Epithelial cell of proximal tubule (primary cell): ENCODE data around the gene TBC1D21. TPM values are rescaled to one million over a fixed set of nuclear protein-coding genes. Genes with fewer than 3 reads are reported as not detected.

Source experiments
- DNase-seq: peaks from one replicate; pipeline ENCODE4 v3.0.0-alpha.2; 2011; ENCODE audit warnings: low read depth
- H3K4me3 ChIP-seq: 2 replicates; pipeline ENCODE4 v1.5.1; 2011; ENCODE audit warnings: low read depth, mild to moderate bottlenecking, low read length
- total RNA-seq: library from RNA; depleted of rRNA; stranded (reverse); fragments of >200 nt; gene quantifications from 2 replicates; pipeline ENCODE4 v1.2.3, GENCODE V29; 2015
- TF ChIP-seq, protein P1 (sequence below): conservative IDR thresholded peaks from 2 replicates; pipeline ENCODE4 v1.5.1; 2012; ENCODE audit warnings: low read depth, mild to moderate bottlenecking, low read length

Gene TBC1D21
- total RNA-seq, 1 donor from 2014 or later: not detected

DNA sequence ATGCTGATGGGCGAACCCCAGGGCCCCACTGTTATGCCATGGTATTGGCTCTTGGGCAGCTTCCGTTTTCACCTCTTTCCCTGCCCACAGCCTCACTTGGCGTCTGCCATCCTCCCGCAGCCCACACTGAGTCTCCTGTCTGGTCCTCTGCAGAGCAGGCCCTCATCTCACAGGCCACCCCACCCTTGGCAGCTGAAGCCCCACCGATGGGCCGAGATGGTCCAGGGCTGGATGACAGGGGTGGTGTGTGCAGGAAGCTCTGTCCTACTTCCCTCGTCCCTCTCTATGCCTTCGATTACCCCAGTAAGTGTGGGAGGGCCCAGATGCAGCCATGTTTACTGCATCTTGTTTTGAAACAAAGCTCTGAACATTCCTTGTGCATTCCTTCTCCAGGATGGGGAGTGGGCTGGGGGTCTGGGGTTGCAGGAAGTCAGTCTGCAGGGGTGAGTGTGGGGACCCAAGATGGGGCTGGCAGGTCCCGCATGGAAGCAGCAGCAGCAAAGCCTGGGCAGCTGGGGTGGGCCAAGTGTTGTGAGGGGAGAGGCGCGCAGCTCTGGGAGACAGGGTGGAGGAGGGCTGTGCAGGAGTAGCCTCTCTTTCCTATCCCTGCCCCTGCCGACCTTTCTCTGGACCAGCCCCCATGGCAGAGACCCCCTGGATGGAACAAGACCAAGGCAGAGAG is 20.9 kb downstream of the TBC1D21 start:
- H3K4me3 ChIP-seq: no peak overlapping the region
- TF ChIP-seq, protein P1, sequence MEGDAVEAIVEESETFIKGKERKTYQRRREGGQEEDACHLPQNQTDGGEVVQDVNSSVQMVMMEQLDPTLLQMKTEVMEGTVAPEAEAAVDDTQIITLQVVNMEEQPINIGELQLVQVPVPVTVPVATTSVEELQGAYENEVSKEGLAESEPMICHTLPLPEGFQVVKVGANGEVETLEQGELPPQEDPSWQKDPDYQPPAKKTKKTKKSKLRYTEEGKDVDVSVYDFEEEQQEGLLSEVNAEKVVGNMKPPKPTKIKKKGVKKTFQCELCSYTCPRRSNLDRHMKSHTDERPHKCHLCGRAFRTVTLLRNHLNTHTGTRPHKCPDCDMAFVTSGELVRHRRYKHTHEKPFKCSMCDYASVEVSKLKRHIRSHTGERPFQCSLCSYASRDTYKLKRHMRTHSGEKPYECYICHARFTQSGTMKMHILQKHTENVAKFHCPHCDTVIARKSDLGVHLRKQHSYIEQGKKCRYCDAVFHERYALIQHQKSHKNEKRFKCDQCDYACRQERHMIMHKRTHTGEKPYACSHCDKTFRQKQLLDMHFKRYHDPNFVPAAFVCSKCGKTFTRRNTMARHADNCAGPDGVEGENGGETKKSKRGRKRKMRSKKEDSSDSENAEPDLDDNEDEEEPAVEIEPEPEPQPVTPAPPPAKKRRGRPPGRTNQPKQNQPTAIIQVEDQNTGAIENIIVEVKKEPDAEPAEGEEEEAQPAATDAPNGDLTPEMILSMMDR: no peak
- DNase-seq: no peak

DNA sequence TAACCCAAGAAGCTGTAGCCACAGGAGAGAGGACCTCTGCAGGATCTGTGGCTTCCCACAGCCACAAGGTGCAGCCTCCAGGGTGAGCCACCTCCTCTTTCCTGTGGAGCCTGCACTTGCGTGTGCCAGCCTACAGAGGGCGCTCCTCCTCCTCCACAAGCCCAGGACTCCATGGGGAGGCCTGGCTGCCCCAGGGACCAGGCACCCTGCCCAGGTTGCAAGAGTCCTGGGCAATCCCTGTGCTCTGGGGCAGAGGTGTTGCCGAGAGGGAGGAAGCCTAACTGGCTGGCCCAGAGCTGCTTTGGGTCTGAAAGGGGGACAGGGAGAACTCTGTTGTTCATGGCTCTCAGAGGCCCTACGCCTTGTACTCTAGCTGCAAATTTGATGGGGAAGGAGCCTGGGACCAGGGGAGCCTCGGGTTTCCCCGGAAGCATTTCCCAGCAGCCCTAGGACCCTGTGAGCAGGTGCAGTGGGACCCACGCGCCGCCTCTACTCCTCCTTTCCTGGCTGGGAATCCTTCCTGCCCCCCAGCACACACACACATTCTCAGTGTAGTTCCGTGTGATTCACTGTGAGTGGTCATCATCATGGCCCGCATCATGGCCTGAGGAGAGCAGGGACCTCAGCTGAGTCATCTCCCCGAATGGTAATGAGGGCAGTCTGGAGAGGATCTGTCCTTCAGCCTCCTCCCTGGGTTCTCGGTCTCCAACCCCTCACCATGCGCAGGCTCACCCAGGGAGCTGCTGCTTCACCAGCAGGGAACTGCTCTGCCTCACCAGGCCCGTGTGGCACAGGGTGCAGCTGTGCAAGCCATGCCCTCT is 24.3 kb downstream of the TBC1D21 start:
- TF ChIP-seq, protein P1: peak; percentile 97
- DNase-seq: peak; percentile 51
- H3K4me3 ChIP-seq: no peak overlapping the region

GRCh38 chr15:73899197-73900094 is 26.1 kb downstream of the TBC1D21 start:
- DNase-seq: no peak
- H3K4me3 ChIP-seq: no peak overlapping the region
- TF ChIP-seq, protein P1: no peak

- TF ChIP-seq, protein P1: no peak
- H3K4me3 ChIP-seq: no peak overlapping the region
- DNase-seq: no peak
These were observed 26.8 kb downstream of the TBC1D21 start for GRCh38 chr15:73900095-73900712.

GRCh38 chr15:73901126-73901810 is 27.9 kb downstream of the TBC1D21 start:
- no peak overlapping the region for H3K4me3 ChIP-seq
- TF ChIP-seq, protein P1: no peak
- no peak for DNase-seq
